Measurements from ENCODE around the gene WDR64.
A peak's percentile ranks its signal among the peaks of the same experiment; 100 is the strongest.
"Not testable (repeated sequence)": the region's sequence is repeated elsewhere in the genome, so short reads cannot be mapped to it uniquely, and the experiment has no call there.

Gene WDR64

GRCh38 chr1:241817331-241817792 lies 165.3 kb downstream of the WDR64 start:
- no peak for TF ChIP-seq JUND (IDR thresholded peaks at IDR 0.05; ENCODE audit: low read depth)
- DNase-seq (ENCODE audit: low read depth in 1 of 2, low spot score in 1 of 2), result no peak
- in situ Hi-C loops (cut with HindIII; ENCODE audit: low pct_unique_long_range_greater_than_20kb, low sequenced_read_pairs), result no loop called here

- TF ChIP-seq JUND (IDR thresholded peaks at IDR 0.05; ENCODE audit: low read depth), result no peak
- DNase-seq (ENCODE audit: low read depth in 1 of 2, low spot score in 1 of 2), result no peak
- in situ Hi-C loops (cut with HindIII; ENCODE audit: low pct_unique_long_range_greater_than_20kb, low sequenced_read_pairs), result no loop called here
Observed at GRCh38 chr1:241817956-241818612, 166.0 kb downstream of the WDR64 start.

GRCh38 chr1:241819340-241819866 lies 167.3 kb downstream of the WDR64 start:
- no peak for TF ChIP-seq JUND (IDR thresholded peaks at IDR 0.05; ENCODE audit: low read depth)
- in situ Hi-C loops (cut with HindIII; ENCODE audit: low pct_unique_long_range_greater_than_20kb, low sequenced_read_pairs), result no loop called here

GRCh38 chr1:241821363-241821762 lies 169.3 kb downstream of the WDR64 start:
- in situ Hi-C loops (cut with HindIII; ENCODE audit: low pct_unique_long_range_greater_than_20kb, low sequenced_read_pairs), result no loop called here
- DNase-seq (ENCODE audit: low read depth in 1 of 2, low spot score in 1 of 2), result no peak
- TF ChIP-seq JUND (IDR thresholded peaks at IDR 0.05; ENCODE audit: low read depth), result no peak

More at GRCh38 chr1:241819340-241819866, 167.3 kb downstream of the WDR64 start:
- DNase-seq (ENCODE audit: low read depth in 1 of 2, low spot score in 1 of 2), result no peak

GRCh38 chr1:241822846-241823245 lies 170.8 kb downstream of the WDR64 start:
- DNase-seq (ENCODE audit: low read depth in 1 of 2, low spot score in 1 of 2), result no peak
- in situ Hi-C loops (cut with HindIII; ENCODE audit: low pct_unique_long_range_greater_than_20kb, low sequenced_read_pairs), result no loop called here
- TF ChIP-seq JUND (IDR thresholded peaks at IDR 0.05; ENCODE audit: low read depth), result no peak

GRCh38 chr1:241823925-241824324 lies 171.8 kb downstream of the WDR64 start:
- DNase-seq (ENCODE audit: low read depth in 1 of 2, low spot score in 1 of 2), result no peak
- in situ Hi-C loops (cut with HindIII; ENCODE audit: low pct_unique_long_range_greater_than_20kb, low sequenced_read_pairs), result no loop called here
- TF ChIP-seq JUND (IDR thresholded peaks at IDR 0.05; ENCODE audit: low read depth), result no peak

GRCh38 chr1:241825581-241825980 lies 173.5 kb downstream of the WDR64 start:
- DNase-seq (ENCODE audit: low read depth in 1 of 2, low spot score in 1 of 2), result no peak
- no peak for TF ChIP-seq JUND (IDR thresholded peaks at IDR 0.05; ENCODE audit: low read depth)
- in situ Hi-C loops (cut with HindIII; ENCODE audit: low pct_unique_long_range_greater_than_20kb, low sequenced_read_pairs), result no loop called here

GRCh38 chr1:241826613-241827012 lies 174.5 kb downstream of the WDR64 start:
- in situ Hi-C loops (cut with HindIII; ENCODE audit: low pct_unique_long_range_greater_than_20kb, low sequenced_read_pairs); DNase-seq (ENCODE audit: low read depth in 1 of 2, low spot score in 1 of 2): not testable (repeated sequence)

- TF ChIP-seq JUND (IDR thresholded peaks at IDR 0.05; ENCODE audit: low read depth), result no peak
- no peak for DNase-seq (ENCODE audit: low read depth in 1 of 2, low spot score in 1 of 2)
- in situ Hi-C loops (cut with HindIII; ENCODE audit: low pct_unique_long_range_greater_than_20kb, low sequenced_read_pairs), result no loop called here
Observed at GRCh38 chr1:241827264-241827663, 175.2 kb downstream of the WDR64 start.

GRCh38 chr1:241828463-241829021 lies 176.5 kb downstream of the WDR64 start:
- in situ Hi-C loops (cut with HindIII; ENCODE audit: low pct_unique_long_range_greater_than_20kb, low sequenced_read_pairs), result no loop called here
- no peak for DNase-seq (ENCODE audit: low read depth in 1 of 2, low spot score in 1 of 2)
- no peak for TF ChIP-seq JUND (IDR thresholded peaks at IDR 0.05; ENCODE audit: low read depth)

GRCh38 chr1:241829468-241829867 lies 177.4 kb downstream of the WDR64 start:
- no peak for DNase-seq (ENCODE audit: low read depth in 1 of 2, low spot score in 1 of 2)
- no peak for TF ChIP-seq JUND (IDR thresholded peaks at IDR 0.05; ENCODE audit: low read depth)
- in situ Hi-C loops (cut with HindIII; ENCODE audit: low pct_unique_long_range_greater_than_20kb, low sequenced_read_pairs), result no loop called here

GRCh38 chr1:241834733-241835377 lies 182.8 kb downstream of the WDR64 start:
- no peak for TF ChIP-seq JUND (IDR thresholded peaks at IDR 0.05; ENCODE audit: low read depth)
- DNase-seq (ENCODE audit: low read depth in 1 of 2, low spot score in 1 of 2), result peak in 1 of 2 experiments; percentile 61
- in situ Hi-C loops (cut with HindIII; ENCODE audit: low pct_unique_long_range_greater_than_20kb, low sequenced_read_pairs), result no loop called here

GRCh38 chr1:241836941-241837340 lies 184.9 kb downstream of the WDR64 start:
- in situ Hi-C loops (cut with HindIII; ENCODE audit: low pct_unique_long_range_greater_than_20kb, low sequenced_read_pairs), result no loop called here

More at GRCh38 chr1:241836941-241837340, 184.9 kb downstream of the WDR64 start:
- DNase-seq (ENCODE audit: low read depth in 1 of 2, low spot score in 1 of 2), result no peak
- TF ChIP-seq JUND (IDR thresholded peaks at IDR 0.05; ENCODE audit: low read depth), result no peak

All from T47D (cell line).